ENCODE results near the gene CAMK2D. TPM values are rescaled to one million over a fixed set of nuclear protein-coding genes. Genes with fewer than 3 reads are reported as not detected.

CAMK2D gene
- total RNA-seq, 1 donor from 2014 or later: 50.3 TPM

GRCh38 chr4:113637823-113638561 lies 123.5 kb downstream of the CAMK2D start:
- Histone ChIP-seq H3K4me1 (peaks cover 18% of the 10 kb centered on the region), H3K27ac (no peak overlapping the region), H3K4me3 (no peak overlapping the region), H3K36me3 (no peaks in the 10 kb centered on the region), H3K9me3 (no peaks in the 10 kb centered on the region), H3K27me3 (no peaks in the 10 kb centered on the region)
- DNase-seq (ENCODE audit: extremely low spot score in 2 of 2): no peak
- TF ChIP-seq POLR2AphosphoS5 (IDR thresholded peaks at IDR 0.05; ENCODE audit: insufficient read depth in 1 of 2, low read depth in 1 of 2) (no peak), POLR2A (IDR thresholded peaks at IDR 0.05) (no peak), CTCF (IDR thresholded peaks at IDR 0.05) (no peak)
- intact Hi-C loops (cut with DNase I): no loop called here

- Histone ChIP-seq H3K36me3 (no peaks in the 10 kb centered on the region), H3K4me1 (peaks cover 18% of the 10 kb centered on the region), H3K27ac (no peak overlapping the region), H3K4me3 (no peak overlapping the region), H3K9me3 (no peaks in the 10 kb centered on the region), H3K27me3 (no peaks in the 10 kb centered on the region)
- DNase-seq (ENCODE audit: extremely low spot score in 2 of 2): no peak
- intact Hi-C loops (cut with DNase I): no loop called here
- TF ChIP-seq POLR2AphosphoS5 (IDR thresholded peaks at IDR 0.05; ENCODE audit: insufficient read depth in 1 of 2, low read depth in 1 of 2): no peak
- TF ChIP-seq POLR2A (IDR thresholded peaks at IDR 0.05): no peak
- no peak for TF ChIP-seq CTCF (IDR thresholded peaks at IDR 0.05)
Observed at GRCh38 chr4:113637363-113637762, 124.2 kb downstream of the CAMK2D start.

- Histone ChIP-seq H3K4me3 (no peak overlapping the region), H3K27me3 (no peaks in the 10 kb centered on the region), H3K36me3 (no peaks in the 10 kb centered on the region), H3K4me1 (peaks cover 18% of the 10 kb centered on the region), H3K9me3 (no peaks in the 10 kb centered on the region), H3K27ac (no peak overlapping the region)
- DNase-seq (ENCODE audit: extremely low spot score in 2 of 2): no peak
- intact Hi-C loops (cut with DNase I): no loop called here
- TF ChIP-seq POLR2AphosphoS5 (IDR thresholded peaks at IDR 0.05; ENCODE audit: insufficient read depth in 1 of 2, low read depth in 1 of 2) (no peak), POLR2A (IDR thresholded peaks at IDR 0.05) (no peak), CTCF (IDR thresholded peaks at IDR 0.05) (no peak)
Observed at GRCh38 chr4:113636877-113637276, 124.7 kb downstream of the CAMK2D start.

- Histone ChIP-seq H3K4me3 (no peak overlapping the region), H3K9me3 (no peaks in the 10 kb centered on the region), H3K36me3 (no peaks in the 10 kb centered on the region), H3K27ac (no peak overlapping the region), H3K4me1 (peaks cover 18% of the 10 kb centered on the region), H3K27me3 (no peaks in the 10 kb centered on the region)
- no peak for DNase-seq (ENCODE audit: extremely low spot score in 2 of 2)
- no peak for TF ChIP-seq POLR2A (IDR thresholded peaks at IDR 0.05)
- no peak for TF ChIP-seq CTCF (IDR thresholded peaks at IDR 0.05)
- no peak for TF ChIP-seq POLR2AphosphoS5 (IDR thresholded peaks at IDR 0.05; ENCODE audit: insufficient read depth in 1 of 2, low read depth in 1 of 2)
- intact Hi-C loops (cut with DNase I): no loop called here
Observed at GRCh38 chr4:113636438-113636818, 125.1 kb downstream of the CAMK2D start.

- TF ChIP-seq POLR2A (IDR thresholded peaks at IDR 0.05) (no peak), POLR2AphosphoS5 (IDR thresholded peaks at IDR 0.05; ENCODE audit: insufficient read depth in 1 of 2, low read depth in 1 of 2) (no peak), CTCF (IDR thresholded peaks at IDR 0.05) (no peak)
- intact Hi-C loops (cut with DNase I): no loop called here
- Histone ChIP-seq H3K27ac (no peak overlapping the region), H3K4me3 (no peak overlapping the region), H3K9me3 (no peaks in the 10 kb centered on the region), H3K36me3 (no peaks in the 10 kb centered on the region), H3K4me1 (peaks cover 18% of the 10 kb centered on the region), H3K27me3 (no peaks in the 10 kb centered on the region)
- no peak for DNase-seq (ENCODE audit: extremely low spot score in 2 of 2)
Observed at GRCh38 chr4:113635739-113636437, 125.7 kb downstream of the CAMK2D start.
